Vagina (tissue), 2 donors: Measurements from ENCODE around the gene SH3RF1.

Experiments
- CTCF ChIP-seq, 3 experiments: fragments of 450-650 bp in 2 of 3; fragments of 200-600 bp in 1 of 3; sonication (generic) in 1 of 3; IDR thresholded peaks; one replicate each; pipeline ENCODE4 v1.5.1; 2017 to 2019; ENCODE audit warnings: antibody characterized with exemption in 3 of 3, mild to moderate bottlenecking in 2 of 3, moderate library complexity in 2 of 3
- POLR2A ChIP-seq, 2 donors: fragments of 450-650 bp; IDR thresholded peaks; one replicate each; pipeline ENCODE4 v1.6.1; 2017; ENCODE audit warnings: antibody characterized with exemption in 2 of 2, mild to moderate bottlenecking in 2 of 2, moderate library complexity in 2 of 2
- POLR2AphosphoS5 ChIP-seq, 2 donors: sonication (generic); formaldehyde crosslinking; IDR thresholded peaks; one replicate each; pipeline ENCODE4 v1.9.0; 2017; ENCODE audit warnings: antibody characterized with exemption in 2 of 2, mild to moderate bottlenecking in 2 of 2, low read depth in 1 of 2; ENCODE audit not compliant: insufficient read depth in 1 of 2

GRCh38 chr4:169250796-169251195 is 20.0 kb downstream of the SH3RF1 start:
- TF ChIP-seq CTCF (IDR thresholded peaks at IDR 0.05) = no peak
- no peak for TF ChIP-seq POLR2A (IDR thresholded peaks at IDR 0.05)
- no peak for TF ChIP-seq POLR2AphosphoS5 (IDR thresholded peaks at IDR 0.05; ENCODE audit: insufficient read depth in 1 of 2, low read depth in 1 of 2)
